ENCODE measurements around the gene GIPR.
"Not testable (repeated sequence)": the region's sequence is repeated elsewhere in the genome, so short reads cannot be mapped to it uniquely, and the experiment has no call there.

GIPR gene

DNA sequence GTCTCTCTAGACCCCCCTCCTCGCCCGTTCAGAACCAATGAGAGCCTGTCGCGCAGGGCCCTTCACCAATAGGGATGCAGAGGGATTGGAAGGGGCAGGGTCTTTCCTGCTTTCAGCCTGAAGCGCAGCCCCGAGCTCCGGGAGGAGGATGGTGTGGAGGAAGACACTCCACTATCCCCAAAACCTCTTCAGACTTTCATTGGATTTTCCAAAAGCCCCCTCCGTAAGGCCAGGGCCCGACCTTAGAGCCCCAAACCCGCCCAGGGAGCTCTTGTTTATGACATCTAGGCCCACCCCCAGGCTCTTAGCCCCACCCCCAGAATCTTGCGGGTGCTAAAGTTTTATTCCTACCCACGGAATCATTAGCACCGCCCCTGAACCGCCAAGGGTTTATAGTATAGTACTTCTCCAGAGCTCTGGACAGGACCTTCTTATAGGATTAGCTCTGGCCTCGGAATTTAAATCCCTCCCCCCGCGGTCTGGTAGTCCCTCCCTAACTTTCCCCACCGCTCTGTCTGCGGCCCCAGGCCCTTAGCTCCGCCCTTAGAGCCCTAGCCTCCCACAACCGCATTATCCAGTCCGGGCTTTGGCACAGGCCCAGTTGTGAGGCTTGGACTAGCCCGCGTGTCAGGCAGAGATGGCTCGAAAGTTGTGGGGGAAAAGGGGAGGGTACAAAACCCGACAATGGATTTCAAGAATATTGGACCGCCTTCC, 22.2 kb upstream of the GIPR start:
- DNase-seq, result peak; percentile 91 to 95

- no peak for DNase-seq
Measured at GRCh38 chr19:45646345-45646698, 21.7 kb upstream of the GIPR start.

DNA sequence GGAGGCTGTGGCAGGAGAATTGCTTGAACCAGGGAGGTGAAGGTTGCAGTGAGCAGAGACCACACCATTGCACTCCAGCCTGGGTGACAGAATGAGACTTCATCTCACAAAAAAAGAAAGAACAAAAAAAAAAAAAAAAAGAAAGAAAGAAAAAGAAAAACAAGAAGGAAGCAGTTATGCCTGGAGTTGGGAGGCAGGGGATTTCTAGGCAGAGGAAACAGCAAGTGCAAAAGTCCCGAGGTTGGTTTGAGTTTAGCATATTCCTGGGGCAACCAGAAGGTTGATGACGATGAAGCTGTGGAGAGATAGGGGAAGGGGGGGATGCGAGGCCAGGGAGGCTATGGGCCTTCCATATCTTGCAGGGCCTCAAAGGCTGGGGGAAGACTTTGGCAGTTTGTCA, 17.3 kb upstream of the GIPR start:
- no peak for DNase-seq

- no peak for DNase-seq
Measured at GRCh38 chr19:45653634-45654033, 14.4 kb upstream of the GIPR start.

DNA sequence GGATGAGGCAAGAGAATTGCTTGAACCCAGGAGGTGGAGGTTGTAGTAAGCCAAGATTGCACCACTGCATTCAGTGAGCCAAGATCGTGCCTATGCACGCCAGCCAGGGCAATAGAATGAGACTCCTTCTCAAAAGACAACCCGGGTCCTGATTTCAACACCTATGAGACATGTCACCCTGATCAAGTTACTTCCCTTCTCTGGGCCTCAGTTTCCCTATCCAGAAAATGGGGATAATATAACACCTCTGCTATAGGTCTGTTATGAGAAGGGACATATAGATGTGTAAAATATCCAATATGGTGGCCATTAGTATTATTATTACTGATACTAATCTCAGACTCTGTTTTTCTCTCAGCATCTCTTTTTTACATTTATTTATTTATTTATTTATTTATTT, 12.9 kb upstream of the GIPR start:
- DNase-seq, result no peak

DNA sequence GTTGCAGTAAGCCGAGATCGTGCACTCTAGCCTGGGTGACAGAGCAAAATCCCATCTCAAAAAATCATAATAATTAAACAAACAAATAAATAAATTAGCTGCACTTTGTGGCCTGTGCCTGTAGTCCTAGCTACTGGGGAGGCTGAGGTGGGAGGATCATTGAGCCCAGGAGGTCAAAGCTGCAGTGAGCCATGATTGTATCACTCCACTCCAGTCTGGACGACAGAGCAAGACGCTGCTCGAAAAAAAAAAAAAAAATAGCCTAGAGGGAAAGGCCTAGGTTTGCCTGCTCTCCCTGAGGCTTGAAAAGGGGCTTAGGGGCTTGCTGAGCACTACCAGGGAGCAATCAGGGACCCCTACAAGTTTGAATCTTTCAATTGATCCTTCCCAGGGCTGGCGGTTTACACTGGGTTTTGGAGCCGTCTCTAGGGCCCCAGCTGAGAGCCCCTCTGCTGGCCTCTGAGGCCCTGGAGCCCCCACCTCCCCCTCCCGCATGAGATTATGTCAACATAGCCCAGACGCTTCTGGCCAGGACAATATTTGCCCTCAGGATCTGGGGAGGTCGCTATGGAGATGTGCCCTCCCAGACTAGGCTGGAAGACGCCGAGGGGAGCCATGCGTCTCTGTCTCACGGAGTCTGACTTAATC, 10.4 kb upstream of the GIPR start:
- no peak for DNase-seq

- DNase-seq, result no peak
Measured at GRCh38 chr19:45659096-45659729, 8.8 kb upstream of the GIPR start.

DNA sequence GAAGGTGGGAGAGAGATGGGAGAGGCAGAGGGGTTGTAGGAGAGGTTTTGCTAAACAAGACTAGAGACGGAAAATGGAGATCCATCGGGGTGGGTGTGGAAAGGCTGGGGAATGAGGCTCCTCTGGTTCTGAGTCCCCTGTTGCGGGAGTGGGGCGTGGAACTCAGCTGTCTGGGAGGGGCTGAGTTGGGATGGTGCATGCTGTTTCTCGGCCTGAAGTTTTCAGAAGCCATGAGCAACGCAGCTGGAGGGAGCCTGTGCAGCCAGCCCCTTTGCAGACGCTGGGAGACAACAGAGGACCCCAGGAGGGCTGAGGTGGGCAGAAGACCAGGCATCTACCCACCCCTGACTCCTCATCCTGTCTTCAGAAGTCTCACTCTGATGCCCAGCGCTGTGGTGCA, 7.4 kb upstream of the GIPR start:
- no peak for DNase-seq

DNA sequence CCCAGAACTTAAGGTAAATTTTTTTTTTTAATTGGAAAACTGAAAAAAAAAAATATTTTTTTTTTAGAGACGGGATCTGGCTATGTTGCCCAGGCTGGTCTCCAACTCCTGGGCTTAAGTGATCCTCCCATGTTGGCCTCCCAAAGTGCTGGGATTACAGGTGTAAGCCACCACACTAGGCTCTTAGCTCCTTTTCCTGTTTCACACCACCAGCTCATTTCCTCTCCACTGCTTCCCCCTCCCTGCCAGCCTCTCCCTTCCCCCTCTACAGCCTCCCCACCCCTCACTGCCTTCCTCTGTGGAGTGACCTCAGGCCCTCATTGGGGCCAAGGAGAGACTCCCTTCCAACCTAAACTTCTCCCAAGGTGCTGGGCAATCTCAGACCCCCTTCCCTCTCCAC, 4.2 kb upstream of the GIPR start:
- DNase-seq, result no peak

DNA sequence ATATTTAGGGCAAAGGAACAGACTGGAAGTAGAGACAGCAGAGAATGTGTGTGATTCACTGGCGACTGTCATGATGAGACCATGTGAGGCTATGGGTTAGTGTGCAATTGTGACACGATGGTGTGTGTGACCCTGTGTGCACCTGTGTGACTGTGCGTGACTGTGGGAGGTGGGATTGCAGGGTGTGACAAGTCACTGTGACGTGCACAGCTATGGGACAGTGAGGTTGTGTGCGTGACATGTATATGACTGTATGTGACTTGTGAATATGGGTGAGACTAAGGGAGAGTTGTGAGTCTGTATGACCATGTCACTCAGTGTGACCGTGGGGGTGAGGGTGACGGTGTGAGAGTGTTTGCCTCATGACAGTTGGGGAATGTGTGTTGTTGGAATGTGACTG, 3.4 kb upstream of the GIPR start:
- no peak for DNase-seq

GRCh38 chr19:45668342-45668871, 386 bp downstream of the GIPR start:
- no peak for DNase-seq

DNA sequence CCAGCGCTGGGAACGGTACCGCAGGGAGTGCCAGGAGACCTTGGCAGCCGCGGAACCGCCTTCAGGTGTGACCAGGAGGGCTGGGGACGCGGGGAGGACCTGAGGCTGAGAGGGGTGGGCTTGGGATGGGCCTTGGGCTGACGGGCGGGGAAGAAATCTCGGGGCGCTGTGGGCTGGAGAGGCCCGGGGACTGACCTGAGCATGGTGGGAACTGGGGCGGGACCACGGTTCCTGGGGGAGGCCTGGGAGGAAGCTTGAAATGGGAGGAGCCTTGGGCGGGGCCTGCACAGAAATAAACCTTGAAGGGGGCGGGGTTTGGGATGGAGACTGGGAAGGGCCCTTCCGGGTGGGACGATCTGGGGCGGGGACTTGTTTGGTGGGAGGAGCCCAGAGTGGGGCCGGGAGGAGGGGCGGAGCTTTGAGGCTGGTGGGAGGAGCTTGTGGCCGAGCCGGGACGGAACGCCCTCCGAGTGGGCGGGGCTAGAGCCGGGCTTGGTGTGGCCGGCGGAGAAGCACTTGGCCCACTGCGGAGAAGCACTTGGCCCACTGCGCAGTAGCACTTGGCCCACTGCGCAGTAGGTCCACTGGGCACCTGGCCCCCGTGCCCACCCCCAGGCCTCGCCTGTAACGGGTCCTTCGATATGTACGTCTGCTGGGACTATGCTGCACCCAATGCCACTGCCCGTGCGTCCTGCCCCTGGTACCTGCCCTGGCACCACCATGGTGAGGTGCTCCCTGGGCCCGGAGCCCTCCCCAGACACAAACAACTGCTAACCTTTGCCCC, 2.8 kb downstream of the GIPR start:
- peak in 1 of 2 donors; percentile 83 for DNase-seq

DNA sequence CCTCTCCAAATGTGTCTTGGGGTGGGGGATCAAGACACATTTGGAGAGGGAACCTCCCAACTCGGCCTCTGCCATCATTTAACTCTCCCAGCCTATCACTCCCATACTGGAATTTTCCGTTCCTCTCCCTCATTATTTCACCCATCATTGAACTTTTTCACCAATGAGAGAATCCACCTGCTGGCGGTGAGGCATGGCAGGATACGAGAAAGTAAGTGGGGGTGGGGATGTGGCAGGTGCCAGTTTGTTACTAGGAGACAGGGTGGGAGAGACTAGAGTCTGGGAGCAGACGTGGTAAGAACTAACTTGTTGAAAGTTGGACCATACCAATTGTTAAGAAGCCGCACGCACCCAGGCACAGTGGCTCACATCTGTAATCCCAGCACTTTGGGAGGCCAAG, 6.9 kb downstream of the GIPR start:
- DNase-seq, result no peak

- no peak for DNase-seq
Measured at GRCh38 chr19:45676851-45677263, 8.8 kb downstream of the GIPR start.

DNA sequence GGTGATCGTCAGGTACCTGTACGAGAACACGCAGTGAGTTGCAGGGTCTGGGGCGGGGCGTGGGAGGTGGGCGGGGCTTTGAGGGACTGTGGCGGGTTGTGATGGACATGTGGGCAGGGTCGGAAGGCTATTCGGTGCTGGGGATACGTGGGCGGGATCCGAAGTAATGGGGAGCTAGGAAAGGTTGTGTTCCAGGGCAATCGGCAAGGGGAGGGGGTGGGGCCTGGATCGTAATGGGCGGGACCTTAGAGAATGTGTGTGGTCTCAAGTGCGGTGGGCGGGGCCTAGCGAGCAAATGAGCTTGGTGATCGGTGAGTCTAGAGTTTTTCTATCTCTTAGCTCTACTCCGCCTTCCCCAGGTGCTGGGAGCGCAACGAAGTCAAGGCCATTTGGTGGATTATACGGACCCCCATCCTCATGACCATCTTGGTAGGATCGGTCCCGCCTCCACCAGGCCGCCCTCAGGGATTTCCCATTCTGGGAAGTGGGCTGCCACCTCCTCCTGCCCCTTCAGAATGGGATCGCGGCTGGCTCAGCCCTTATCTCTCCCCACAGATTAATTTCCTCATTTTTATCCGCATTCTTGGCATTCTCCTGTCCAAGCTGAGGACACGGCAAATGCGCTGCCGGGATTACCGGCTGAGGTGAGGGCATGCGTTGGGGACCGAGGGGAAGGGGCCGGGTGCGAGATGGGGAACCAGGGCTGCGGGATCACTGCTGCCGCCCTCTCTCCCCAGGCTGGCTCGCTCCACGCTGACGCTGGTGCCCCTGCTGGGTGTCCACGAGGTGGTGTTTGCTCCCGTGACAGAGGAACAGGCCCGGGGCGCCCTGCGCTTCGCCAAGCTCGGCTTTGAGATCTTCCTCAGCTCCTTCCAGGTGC, 9.6 kb downstream of the GIPR start:
- peak in 1 of 2 donors; percentile 57 for DNase-seq

DNA sequence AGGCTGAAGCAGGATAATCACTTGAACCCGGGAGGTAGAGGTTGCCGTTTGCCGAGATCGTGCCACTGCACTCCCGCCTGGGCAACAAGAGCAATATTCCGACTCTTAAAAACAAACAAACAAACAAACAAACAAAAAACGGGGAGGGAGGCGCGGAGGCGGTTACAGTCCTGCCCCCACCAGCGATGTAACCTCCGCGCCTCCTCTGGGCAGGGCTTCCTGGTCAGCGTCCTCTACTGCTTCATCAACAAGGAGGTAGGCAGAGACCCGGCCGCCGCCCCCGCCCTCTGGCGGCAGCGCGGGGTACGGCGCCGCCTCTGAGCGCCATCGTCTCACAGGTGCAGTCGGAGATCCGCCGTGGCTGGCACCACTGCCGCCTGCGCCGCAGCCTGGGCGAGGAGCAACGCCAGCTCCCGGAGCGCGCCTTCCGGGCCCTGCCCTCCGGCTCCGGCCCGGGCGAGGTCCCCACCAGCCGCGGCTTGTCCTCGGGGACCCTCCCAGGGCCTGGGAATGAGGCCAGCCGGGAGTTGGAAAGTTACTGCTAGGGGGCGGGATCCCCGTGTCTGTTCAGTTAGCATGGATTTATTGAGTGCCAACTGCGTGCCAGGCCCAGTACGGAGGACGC, 13.5 kb downstream of the GIPR start:
- peak; percentile 73 to 86 for DNase-seq

- no peak for DNase-seq
Measured at GRCh38 chr19:45682117-45682516, 14.1 kb downstream of the GIPR start.

GRCh38 chr19:45682908-45683307, 14.9 kb downstream of the GIPR start:
- DNase-seq, result no peak

DNA sequence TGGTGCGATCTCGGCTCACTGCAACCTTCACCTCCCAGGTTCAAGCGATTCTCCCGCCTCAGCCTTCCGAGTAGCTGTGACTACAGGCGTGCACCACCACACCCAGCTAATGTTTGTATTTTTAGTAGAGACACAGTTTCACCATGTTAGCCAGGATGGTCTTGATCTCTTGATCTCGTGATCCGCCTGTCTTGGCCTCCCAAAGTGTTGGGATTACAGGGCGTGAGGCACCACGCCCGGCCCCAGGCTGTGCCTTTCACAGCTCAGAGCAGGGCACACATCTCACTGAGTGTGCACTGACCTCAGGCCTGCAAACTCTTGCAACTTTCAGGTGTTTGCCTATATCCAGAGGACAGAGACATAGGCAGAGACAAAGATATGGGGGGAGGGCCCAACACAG, 17.0 kb downstream of the GIPR start:
- not testable (repeated sequence) for DNase-seq

DNA sequence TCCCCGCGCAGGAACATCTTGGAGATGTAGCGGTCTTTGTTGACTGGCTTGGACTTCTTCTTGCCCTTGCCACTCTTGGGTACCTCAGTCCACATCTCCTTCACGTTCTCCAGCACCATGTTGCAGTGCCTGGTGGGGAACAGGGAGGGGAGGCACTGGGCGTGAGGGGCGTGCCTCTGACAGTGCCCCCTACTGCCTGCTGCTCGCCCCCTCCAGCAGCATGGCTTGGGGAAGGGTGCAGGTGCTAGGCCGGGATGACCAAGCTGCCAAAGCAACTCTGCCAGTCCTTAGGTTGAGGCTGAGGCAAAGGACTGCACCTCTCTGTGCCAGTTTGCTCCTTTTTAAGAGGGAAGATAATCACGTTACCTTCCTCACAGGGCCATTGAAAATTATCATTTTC, 19.6 kb downstream of the GIPR start:
- DNase-seq, result no peak

DNA sequence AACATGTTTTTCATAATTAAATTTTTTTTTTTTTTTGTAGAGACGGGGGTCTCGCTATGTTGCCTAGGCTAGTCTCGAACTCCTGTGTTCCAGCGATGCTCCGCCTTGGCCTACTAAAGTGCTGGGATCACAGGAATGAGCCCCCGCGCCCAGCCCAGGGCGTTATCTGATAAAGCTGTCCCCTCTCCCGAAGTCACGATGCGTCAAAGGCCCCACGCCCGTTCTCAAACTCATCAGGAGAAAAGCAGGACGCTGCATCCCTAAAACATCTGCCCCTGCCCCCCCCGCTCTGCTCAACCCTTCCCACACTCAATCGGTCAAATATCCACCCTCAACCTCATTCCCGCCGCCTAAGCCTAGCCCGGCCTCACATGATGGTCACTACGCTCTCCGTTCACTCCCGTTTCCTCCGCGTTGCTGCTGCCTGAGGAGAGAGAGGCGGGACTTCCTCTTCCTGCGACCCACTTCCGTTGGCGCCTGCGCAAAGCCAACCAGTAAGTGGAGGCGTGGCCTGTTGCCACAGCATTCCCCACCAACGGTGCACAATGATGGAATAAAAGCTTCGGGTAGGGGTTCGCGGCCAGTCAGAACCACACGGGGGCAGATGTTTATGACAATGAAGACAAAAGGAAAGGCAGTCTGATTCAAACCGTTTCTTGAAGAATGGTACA, 23.6 kb downstream of the GIPR start, which contains the start of gene SNRPD2:
Gene SNRPD2 (minus strand): TSS at position 438 of the 671 bp plus-strand sequence. CDS start 65 bp downstream, at position 373.
- DNase-seq, result peak; percentile 92 to 94
